SW 1271 (cell line): ENCODE measurements around the gene ACBD6.

ENCODE experiments used
- DNase-seq, 2 experiments: peaks; one replicate each; lab custom pipeline; 2025; lab: John Stamatoyannopoulos, UW

The ACBD6 gene

GRCh38 chr1:180524915-180525714 lies 22.7 kb upstream of the ACBD6 start:
- no peak for DNase-seq

GRCh38 chr1:180524160-180524914 lies 22.0 kb upstream of the ACBD6 start:
- DNase-seq = no peak

GRCh38 chr1:180522213-180522515 lies 19.8 kb upstream of the ACBD6 start:
- DNase-seq = no peak

DNA sequence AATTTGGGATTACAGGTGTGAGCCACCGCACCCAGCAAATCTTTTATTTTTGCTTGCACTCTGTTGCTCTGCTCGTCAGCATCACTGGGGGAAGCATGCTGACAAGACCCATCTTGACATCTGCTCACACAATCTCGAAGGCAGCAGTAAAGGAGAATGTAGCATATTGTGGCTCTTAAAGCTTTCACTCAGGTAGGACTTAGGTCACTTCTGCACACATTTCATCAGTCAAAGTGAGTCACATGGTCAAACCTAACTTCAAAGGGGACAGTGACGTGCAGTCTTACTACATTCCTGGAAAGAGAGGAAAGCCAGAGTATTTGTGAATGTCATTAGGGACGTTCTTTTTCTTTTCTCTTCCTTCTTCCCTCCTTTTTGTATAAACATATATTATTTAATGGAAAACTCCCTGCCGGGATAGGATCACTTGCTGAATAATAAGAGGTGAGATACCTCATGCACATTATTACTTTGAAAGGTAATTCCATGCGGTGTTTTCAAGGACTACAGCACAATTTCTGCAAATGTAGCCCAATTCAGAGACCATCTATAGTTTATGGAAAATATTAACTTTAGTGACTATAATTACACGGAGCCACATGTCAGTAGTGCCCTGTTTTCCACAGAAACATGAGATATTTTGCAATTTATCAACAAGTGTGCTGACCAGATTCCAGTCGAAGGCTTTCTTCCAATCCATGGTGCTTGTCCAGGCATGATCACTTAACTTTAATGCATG lies 19.3 kb upstream of the ACBD6 start:
- no peak for DNase-seq

DNA sequence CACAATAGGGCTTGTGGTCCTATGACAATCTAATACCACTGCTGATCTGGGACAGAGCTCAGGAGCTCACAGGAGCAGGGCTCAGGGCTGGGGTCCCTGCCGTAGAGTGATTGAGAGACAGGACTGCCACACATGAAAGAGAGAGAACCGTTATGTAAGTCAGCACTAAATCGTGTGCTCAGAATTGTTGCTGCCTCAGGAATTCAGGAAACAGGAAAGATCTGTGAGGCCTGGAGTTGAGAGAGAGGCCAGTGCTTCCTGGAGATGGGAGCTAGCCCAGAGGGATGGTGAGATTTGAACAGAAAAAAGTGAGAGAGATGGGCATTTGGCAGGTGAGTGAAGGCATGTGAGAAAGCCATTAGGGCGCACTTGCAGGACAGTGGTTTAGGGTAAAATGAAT lies 17.5 kb upstream of the ACBD6 start:
- no peak for DNase-seq

DNA sequence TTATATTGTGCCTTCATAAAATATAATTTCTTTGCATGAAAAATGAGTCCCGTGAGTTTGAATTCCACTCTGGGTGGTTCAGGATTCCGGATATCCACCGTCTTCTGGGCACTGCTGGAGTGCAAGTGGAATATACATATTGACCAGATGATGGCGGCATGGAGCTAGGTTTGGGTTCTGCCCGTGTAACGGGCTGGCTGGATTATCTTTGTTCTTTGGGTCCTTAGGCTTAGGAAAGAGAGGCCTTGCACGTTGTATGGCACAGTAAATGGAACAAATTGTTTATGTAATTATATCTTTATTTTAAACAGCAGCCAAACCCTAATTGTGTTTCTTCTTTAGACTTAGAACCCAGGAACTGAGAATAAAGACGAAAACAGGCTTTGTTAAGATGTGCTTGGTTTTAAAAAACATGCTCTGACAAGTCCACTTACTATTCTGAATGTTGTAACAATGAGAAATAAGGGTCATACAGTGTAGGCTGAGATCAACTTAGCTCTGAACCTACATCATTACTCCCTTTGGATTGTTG lies 13.5 kb upstream of the ACBD6 start:
- DNase-seq = peak in 1 of 2 experiments; percentile 59

DNA sequence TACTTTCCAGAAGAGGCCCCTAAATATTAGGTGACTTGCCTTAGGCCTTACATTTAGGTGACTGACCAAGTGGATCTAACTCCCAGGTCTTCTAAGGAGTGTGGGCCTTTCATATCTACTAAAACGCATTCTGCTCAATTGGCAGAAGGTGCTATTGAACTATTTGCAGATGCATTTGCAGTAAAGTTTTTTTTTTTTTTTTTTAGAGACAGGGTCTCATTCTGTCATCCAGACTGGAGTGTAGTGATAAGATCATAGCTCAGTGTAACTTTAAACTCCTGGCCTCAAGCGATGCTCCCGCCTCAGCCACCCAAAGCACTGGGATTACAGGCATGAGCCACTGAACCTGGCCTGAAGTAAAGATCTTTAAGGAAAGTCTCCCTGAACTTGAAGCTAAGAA lies 13.0 kb upstream of the ACBD6 start:
- DNase-seq = no peak

- no peak for DNase-seq
These were observed 11.2 kb upstream of the ACBD6 start for GRCh38 chr1:180513531-180513930.

DNA sequence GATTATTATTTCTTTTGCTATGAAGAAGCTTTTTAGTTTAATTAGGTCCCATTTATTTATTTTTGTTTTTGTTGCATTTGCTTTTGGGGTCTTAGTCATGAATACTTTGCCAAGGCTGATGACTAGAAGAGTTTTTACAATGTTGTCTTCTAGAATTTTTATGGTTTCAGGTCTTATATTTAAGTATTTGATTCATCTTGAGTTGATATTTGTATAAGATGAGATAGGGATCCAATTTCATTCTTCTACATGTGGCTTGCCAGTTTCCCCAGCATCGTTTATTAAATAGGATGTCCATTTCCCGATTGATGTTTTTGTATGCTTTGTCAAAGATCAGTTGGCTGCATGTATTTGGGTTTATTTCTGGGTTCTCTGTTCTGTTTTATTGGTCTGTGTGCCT lies 8.5 kb upstream of the ACBD6 start:
- DNase-seq = no peak

DNA sequence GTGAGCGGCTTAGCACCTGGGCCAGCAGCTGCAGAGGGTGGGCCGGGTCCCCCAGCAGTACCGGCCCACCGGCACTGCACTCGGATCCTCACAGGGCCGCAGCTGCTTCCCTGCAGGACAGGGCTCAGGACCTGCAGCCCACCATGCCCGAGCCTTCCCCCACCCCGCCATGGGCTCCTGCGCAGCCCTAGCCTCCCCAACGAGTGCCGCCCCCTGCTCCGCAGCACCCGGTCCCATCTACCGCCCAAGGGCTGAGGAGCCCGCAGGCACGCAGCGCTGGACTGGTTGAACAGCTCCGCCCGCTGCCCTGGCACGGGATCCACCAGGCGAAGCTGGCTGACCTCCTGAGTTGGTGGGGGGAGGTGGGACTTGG lies 6.3 kb upstream of the ACBD6 start:
- no peak for DNase-seq

DNA sequence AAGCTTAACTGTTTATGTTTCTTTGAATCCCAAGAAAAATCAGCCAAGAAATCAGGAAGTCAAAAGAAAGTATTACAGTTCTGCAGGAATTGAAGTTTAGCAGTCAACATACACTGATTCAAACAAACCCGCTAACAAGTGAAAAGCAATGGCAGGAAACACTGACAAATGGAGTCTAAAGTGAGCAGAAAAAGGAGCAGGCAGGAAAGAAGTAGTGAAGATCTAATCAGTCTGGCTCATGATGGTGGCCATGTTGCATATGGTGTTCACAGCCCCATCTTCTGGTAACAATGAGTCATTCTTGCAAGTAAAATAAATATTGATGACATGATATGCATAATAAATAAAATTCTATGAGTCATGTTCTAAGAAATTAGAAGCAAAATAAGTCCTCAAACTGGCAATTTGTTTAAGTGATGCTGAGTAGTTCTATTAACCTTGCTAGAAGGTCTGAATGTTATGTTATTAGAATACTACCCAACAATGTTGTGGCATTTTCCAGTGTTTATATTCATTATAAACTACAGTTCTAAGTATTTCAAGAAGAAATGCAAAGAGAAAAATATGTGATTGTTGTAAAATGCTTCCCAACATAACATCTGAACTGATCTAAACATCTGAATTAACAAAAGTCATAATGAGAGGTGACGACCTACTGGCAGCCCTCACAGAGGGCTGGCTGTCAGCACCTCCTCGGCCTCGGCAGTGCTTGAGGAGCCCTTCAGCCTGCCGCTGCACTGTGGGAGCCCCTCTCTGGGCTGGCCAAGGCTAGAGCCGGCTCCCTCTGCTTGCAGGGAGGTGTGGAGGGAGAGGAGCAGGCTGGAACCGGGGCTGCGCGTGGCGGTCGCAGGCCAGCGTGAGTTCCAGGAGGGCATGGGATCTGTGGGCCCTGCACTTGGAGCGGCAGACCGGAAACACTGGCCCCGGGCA lies 5.7 kb upstream of the ACBD6 start:
- DNase-seq = no peak

- DNase-seq = no peak
These were observed 3.5 kb upstream of the ACBD6 start for GRCh38 chr1:180505732-180506335.

DNA sequence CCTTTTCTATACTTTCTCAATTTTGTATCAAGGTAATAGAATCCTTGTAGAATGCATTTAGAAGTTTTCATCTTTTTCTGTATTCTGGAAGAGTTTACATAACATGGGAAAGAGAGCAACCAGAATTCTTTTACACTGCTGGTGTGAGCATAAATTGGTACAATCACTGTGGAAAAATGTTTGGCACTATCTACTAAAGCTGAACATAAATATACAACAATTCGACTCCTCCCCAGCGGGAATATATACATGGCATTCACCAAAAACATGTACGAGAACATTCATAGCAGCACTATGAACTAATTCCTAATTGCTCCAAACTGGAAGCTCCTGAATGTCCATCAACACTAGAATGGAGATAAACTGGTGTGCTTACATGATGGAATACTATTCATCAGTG lies 1.8 kb upstream of the ACBD6 start:
- no peak for DNase-seq

GRCh38 chr1:180503280-180503862 lies 994 bp upstream of the ACBD6 start:
- no peak for DNase-seq

GRCh38 chr1:180501865-180502360 lies 464 bp downstream of the ACBD6 start:
- peak in 1 of 2 experiments; percentile 23 for DNase-seq

DNA sequence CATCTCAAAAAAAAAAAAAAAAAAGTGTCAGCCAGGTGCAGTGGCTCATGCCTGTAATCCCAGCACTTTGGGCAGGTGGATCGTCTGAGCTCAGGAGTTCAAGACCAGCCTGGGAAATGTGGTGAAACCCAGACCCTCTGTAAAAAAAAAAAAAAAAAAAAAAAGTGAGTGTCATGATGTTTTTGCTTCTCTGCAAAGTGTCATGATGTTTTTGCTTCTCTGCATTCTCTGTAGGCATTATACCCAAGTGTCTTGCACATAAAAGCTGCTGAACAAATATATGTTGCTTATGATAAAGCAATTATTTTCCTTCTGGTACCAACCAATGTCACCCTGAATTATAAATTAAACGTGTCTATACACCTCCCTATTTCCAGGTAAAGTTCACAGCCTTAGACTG lies 1.7 kb downstream of the ACBD6 start:
- DNase-seq = no peak

DNA sequence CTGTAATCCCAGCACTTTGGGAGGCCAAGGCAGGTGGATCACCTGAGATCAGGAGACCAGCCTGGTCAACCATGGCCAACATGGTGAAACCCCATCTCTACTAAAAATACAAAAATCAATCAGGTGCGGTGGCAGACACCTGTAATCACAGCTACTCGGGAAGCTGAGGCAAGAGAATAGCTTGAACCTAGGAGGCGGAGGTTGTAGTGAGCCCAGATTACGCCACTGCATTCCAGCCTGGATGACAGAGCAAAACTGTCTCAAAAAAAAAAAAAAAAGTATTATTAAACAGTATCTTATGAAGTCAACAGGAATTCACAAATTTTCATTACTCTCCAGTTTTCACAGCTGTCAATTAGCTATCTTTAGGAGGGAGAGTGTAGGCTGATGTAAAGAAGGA lies 3.8 kb downstream of the ACBD6 start:
- DNase-seq = no peak

DNA sequence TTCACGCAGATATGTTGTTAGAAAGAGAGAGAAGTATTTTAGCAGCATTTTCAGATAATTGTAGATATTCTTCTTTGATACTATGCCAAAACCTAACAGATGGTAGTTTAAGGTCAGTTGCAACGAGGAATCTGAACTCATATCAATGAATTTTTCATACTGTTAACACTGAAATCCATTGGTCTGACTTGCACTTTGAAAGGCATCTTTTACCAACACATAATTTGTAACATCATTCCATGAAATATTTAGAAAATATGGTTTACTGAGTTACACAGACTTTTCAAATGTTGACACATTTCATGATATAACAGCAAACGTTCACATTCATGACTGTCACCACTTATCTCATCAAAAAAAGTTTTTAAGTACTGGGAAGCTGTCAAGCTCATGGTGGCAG lies 4.6 kb downstream of the ACBD6 start:
- DNase-seq = no peak

- DNase-seq = no peak
These were observed 8.0 kb downstream of the ACBD6 start for GRCh38 chr1:180494370-180494769.

DNA sequence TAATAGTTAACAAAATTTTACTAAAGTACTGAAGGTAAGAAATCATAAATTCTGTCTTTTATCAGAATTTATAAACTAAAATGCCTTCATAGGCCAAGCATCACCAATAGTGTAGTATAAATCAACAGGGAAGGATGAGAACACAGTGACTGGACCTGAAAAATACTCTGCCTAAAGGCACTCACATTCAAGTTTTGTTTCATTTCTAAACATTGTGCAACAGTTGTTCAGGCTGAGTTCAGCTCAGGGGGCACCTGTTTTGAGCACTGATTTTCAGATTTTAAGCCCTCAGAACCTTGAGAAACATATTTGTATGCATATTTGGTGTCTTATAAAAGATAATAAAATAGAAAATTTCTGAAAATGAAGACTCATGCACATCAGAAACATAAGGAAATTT lies 12.4 kb downstream of the ACBD6 start:
- no peak for DNase-seq

DNA sequence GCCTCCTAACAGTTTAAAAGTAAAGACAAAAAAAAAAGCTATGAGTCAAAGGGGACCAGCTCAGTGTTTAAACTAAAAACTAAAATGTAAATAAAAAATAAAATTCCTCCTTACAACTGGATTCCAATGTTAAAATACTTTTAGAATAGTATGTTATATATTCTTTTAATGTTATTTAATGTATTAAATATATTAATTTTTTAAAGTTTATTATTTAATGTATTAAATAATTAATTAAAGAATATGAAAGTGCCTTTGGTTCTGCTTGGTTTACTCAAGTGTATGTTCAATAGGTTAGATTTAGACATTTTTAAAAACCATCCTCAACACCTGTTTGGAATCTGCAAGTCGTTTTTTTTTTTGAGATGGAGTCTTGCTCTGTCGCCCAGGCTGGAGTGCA lies 13.1 kb downstream of the ACBD6 start:
- DNase-seq = no peak
